ENCODE measurements around the gene WDCP.

WDCP gene

DNA sequence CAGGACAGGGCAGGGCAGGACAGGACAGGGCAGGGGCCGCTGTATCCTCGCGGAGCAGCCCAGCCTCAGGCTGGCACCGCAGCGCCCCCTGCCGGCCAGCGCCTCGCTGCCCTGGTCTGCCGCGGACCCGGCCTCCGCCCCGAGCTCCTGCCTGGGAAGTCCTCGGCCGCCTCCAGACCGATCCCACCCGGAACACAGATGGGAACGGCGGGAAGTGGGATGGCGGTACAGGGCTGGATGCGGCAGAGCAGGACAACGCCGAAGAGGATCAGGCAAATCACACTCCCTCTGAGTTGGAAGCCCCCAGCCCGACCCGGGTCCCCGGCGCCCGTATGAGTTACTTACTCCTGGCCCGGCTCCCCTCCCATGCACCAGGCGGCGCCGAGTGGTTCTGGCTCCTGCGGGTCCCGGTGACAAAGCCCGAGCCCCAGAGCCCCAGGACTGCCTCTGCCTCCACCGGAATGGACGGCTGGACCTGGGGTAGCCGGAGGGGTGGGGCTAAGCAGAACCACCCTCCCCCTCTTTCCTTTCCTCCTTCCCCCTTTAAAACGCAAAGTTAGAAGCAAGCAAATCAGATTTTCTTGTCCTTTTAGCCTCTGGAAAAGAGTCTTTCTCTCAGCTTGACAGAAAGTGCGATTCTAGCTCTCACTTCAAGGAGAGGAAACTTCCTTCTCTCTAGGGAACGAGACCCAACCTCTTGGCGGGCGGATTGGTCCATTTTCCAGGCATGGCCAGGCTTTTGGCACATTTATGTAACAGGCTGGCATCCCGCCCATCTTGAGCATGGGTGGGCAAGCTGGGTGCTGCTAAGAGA lies 37.4 kb upstream of the WDCP start, which contains the start of gene TP53I3:
TSS of gene TP53I3 (minus strand) at position 449 of the 814 bp plus-strand sequence. CDS start 508 bp downstream, outside the sequence.
- TF ChIP-seq CEBPB (IDR thresholded peaks at IDR 0.05) (no peak), TCF12 (IDR thresholded peaks at IDR 0.05; ENCODE audit: low read depth) (peak; percentile 42), FOXM1 (IDR thresholded peaks at IDR 0.05; ENCODE audit: borderline replicate concordance, low read depth) (peak; percentile 7; the same call in 1 of the 2 replicates), YY1 (IDR thresholded peaks at IDR 0.05; ENCODE audit: low read depth) (peak; percentile 46), NFIC (IDR thresholded peaks at IDR 0.05) (peak; percentile 40), EGR1 (IDR thresholded peaks at IDR 0.05) (peak; percentile 6; the same call in 1 of the 2 replicates), EP300 (IDR thresholded peaks at IDR 0.05; ENCODE audit: borderline replicate concordance) (no peak), ZBTB7A (IDR thresholded peaks at IDR 0.05; ENCODE audit: low read depth) (peak; percentile 90), CREB1 (IDR thresholded peaks at IDR 0.05; ENCODE audit: low read depth) (no peak), TEAD4 (IDR thresholded peaks at IDR 0.05) (peak; percentile 44), RAD21 (IDR thresholded peaks at IDR 0.05; ENCODE audit: low read depth) (peak; percentile 77), TAF1 (IDR thresholded peaks at IDR 0.05; ENCODE audit: low read depth) (peak; percentile 72)
- TF ChIP-seq, protein P1, sequence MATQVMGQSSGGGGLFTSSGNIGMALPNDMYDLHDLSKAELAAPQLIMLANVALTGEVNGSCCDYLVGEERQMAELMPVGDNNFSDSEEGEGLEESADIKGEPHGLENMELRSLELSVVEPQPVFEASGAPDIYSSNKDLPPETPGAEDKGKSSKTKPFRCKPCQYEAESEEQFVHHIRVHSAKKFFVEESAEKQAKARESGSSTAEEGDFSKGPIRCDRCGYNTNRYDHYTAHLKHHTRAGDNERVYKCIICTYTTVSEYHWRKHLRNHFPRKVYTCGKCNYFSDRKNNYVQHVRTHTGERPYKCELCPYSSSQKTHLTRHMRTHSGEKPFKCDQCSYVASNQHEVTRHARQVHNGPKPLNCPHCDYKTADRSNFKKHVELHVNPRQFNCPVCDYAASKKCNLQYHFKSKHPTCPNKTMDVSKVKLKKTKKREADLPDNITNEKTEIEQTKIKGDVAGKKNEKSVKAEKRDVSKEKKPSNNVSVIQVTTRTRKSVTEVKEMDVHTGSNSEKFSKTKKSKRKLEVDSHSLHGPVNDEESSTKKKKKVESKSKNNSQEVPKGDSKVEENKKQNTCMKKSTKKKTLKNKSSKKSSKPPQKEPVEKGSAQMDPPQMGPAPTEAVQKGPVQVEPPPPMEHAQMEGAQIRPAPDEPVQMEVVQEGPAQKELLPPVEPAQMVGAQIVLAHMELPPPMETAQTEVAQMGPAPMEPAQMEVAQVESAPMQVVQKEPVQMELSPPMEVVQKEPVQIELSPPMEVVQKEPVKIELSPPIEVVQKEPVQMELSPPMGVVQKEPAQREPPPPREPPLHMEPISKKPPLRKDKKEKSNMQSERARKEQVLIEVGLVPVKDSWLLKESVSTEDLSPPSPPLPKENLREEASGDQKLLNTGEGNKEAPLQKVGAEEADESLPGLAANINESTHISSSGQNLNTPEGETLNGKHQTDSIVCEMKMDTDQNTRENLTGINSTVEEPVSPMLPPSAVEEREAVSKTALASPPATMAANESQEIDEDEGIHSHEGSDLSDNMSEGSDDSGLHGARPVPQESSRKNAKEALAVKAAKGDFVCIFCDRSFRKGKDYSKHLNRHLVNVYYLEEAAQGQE (IDR thresholded peaks at IDR 0.05; ENCODE audit: low read depth), result no peak
- TF ChIP-seq, protein P2, sequence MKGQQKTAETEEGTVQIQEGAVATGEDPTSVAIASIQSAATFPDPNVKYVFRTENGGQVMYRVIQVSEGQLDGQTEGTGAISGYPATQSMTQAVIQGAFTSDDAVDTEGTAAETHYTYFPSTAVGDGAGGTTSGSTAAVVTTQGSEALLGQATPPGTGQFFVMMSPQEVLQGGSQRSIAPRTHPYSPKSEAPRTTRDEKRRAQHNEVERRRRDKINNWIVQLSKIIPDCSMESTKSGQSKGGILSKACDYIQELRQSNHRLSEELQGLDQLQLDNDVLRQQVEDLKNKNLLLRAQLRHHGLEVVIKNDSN (IDR thresholded peaks at IDR 0.05), result 0 out of 2 replicates have a peak, but pooled peaks have one; percentile 8
- TF ChIP-seq, protein P3, sequence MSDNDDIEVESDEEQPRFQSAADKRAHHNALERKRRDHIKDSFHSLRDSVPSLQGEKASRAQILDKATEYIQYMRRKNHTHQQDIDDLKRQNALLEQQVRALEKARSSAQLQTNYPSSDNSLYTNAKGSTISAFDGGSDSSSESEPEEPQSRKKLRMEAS (IDR thresholded peaks at IDR 0.05), result peak; percentile 67

DNA sequence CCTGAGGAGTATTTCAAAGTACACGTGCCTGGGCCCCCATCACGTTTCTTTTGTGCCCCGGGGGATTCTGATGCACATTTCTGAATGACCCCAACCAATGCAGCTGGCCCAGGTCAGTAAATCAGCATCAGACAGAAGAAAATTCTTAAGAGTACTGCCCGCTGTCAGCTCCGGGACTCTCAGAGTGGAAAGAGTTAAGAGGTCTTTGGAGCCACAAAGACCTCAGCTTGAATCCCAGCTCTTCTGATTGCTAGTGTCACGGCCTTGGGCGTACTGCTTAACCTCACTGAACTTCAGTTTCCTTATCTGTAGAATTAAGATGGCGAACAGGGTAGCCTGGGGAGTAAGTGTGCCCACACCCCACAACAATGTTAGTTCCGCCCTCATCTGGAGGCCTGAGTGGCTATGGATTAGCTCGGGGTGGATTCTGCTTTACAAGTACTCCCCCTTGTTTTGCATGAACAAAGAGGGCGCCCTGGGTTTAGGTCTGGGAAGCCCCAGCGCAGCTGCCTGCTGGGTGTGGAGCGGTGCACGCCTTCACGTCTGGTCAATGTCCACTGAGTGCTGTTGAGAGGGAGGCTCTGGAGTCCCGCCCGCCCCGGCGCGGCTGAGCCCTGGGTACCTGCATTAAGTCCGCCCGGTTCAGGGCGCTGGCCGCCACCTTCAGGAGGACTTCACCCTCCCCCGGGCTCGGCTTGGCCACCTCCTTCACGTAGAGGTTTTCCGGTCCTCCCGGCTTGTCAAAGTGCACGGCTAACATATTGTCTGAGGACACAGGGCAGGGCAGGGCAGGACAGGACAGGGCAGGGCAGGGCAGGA lies 36.6 kb upstream of the WDCP start:
- TF ChIP-seq TAF1 (IDR thresholded peaks at IDR 0.05; ENCODE audit: low read depth), result no peak
- no peak for TF ChIP-seq CREB1 (IDR thresholded peaks at IDR 0.05; ENCODE audit: low read depth)
- no peak for TF ChIP-seq ZBTB7A (IDR thresholded peaks at IDR 0.05; ENCODE audit: low read depth)
- TF ChIP-seq TEAD4 (IDR thresholded peaks at IDR 0.05), result no peak
- TF ChIP-seq EGR1 (IDR thresholded peaks at IDR 0.05), result no peak
- peak; percentile 6; the same call in 1 of the 2 replicates for TF ChIP-seq FOXM1 (IDR thresholded peaks at IDR 0.05; ENCODE audit: borderline replicate concordance, low read depth)
- no peak for TF ChIP-seq RAD21 (IDR thresholded peaks at IDR 0.05; ENCODE audit: low read depth)
- TF ChIP-seq EP300 (IDR thresholded peaks at IDR 0.05; ENCODE audit: borderline replicate concordance), result no peak
- TF ChIP-seq YY1 (IDR thresholded peaks at IDR 0.05; ENCODE audit: low read depth), result peak; percentile 78
- TF ChIP-seq CEBPB (IDR thresholded peaks at IDR 0.05), result no peak
- TF ChIP-seq, protein P2 (IDR thresholded peaks at IDR 0.05), result no peak
- no peak for TF ChIP-seq NFIC (IDR thresholded peaks at IDR 0.05)
- TF ChIP-seq, protein P1 (IDR thresholded peaks at IDR 0.05; ENCODE audit: low read depth), result no peak
- TF ChIP-seq, protein P3 (IDR thresholded peaks at IDR 0.05), result no peak
- TF ChIP-seq TCF12 (IDR thresholded peaks at IDR 0.05; ENCODE audit: low read depth), result peak; percentile 29; the same call in 1 of the 2 replicates

DNA sequence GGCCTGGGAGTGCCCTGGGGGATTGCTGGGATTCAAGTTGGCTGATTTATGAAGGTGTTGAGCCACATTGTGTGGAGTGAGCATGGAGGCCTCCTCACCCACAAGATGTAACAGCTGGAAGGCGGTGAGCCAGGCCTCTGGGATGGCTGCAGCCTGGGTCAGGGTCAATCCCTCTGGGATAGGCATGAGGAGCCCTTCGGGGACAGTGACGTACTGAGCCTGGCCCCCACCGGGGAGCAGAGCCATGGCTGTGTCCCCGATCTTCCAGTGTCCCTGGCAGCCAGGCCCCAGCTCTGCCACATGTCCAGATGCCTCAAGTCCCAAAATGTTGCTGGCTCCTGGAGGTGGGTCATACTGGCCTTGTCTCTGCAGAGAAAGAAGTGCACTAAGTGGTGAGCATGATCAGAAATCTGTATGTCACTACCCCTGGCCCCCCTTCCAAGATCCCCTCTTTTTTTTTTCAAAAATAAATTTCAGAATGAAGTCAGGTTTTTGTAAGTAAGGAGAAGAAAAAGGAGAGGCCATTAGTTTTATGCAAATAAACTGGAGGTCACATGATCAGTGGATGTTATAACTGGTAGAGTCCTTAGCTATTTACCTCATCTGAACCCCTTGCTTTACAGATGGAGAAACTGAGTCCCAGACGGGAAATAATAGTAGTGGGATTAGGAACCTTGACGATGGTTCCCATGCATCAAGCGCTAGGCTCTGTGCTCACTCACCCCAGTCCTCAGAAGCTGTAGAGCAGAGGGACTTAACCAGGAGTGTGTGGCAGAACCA lies 35.8 kb upstream of the WDCP start:
- TF ChIP-seq TAF1 (IDR thresholded peaks at IDR 0.05; ENCODE audit: low read depth), result no peak
- TF ChIP-seq, protein P2 (IDR thresholded peaks at IDR 0.05), result peak; percentile 46; the same call in 1 of the 2 replicates

DNA sequence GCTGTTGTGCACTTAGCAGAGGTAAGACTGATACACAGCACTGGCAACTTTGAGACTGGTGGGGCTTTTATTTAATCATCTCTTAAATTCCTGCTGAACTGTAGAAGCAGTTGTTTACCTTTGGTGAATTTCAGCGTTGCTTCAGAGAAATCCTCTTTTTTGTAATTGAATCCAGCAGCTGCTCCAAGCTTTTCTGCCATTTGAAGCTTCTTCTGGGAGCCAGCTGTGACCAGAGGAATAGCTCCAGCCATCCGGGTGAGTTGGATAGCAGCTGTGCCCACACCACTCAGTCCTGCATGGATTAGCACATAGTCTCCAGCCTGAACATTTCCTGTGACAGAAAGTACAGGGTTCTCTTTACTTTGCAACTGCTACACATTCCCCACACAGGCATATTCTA lies 33.5 kb upstream of the WDCP start:
- TF ChIP-seq EP300 (IDR thresholded peaks at IDR 0.05; ENCODE audit: borderline replicate concordance) (no peak), TAF1 (IDR thresholded peaks at IDR 0.05; ENCODE audit: low read depth) (no peak), CREB1 (IDR thresholded peaks at IDR 0.05; ENCODE audit: low read depth) (no peak), FOXM1 (IDR thresholded peaks at IDR 0.05; ENCODE audit: borderline replicate concordance, low read depth) (no peak), TEAD4 (IDR thresholded peaks at IDR 0.05) (no peak), EGR1 (IDR thresholded peaks at IDR 0.05) (no peak), TCF12 (IDR thresholded peaks at IDR 0.05; ENCODE audit: low read depth) (no peak), RAD21 (IDR thresholded peaks at IDR 0.05; ENCODE audit: low read depth) (no peak), NFIC (IDR thresholded peaks at IDR 0.05) (no peak), YY1 (IDR thresholded peaks at IDR 0.05; ENCODE audit: low read depth) (no peak), CEBPB (IDR thresholded peaks at IDR 0.05) (no peak), ZBTB7A (IDR thresholded peaks at IDR 0.05; ENCODE audit: low read depth) (no peak)
- TF ChIP-seq, protein P3 (IDR thresholded peaks at IDR 0.05), result no peak
- TF ChIP-seq, protein P2 (IDR thresholded peaks at IDR 0.05), result no peak
- TF ChIP-seq, protein P1 (IDR thresholded peaks at IDR 0.05; ENCODE audit: low read depth), result no peak

All from Ishikawa (cell line).